CD4-positive, alpha-beta T cell (primary cell): ENCODE measurements around the gene IGSF6. TPM values are rescaled to one million over a fixed set of nuclear protein-coding genes. Genes with fewer than 3 reads are reported as not detected.

Source experiments
- ATAC-seq: fragments of 200-7000 bp; cut with Tn5 transposase; one replicate; pipeline ENCODE4 v1.10.0; 2022; ENCODE audit warnings: mild to moderate bottlenecking; ENCODE audit not compliant: poor library complexity
- CTCF ChIA-PET: fragments of 350-600 bp; sonication (Branson Sonifier 250); formaldehyde crosslinking; loops from one replicate; lab custom pipeline; 2021; ENCODE audit warnings: antibody characterized with exemption, inconsistent platforms; lab: Charles Lee
- POLR2A ChIA-PET: fragments of 350-600 bp; sonication (Branson Sonifier 250); formaldehyde crosslinking; loops from one replicate; lab custom pipeline; 2021; ENCODE audit warnings: antibody characterized with exemption, inconsistent platforms; lab: Charles Lee
- DNase-seq, 14 experiments: peaks; one replicate each; pipeline ENCODE4 v3.0.0-alpha.2; 2013 to 2020; ENCODE audit warnings: mixed read lengths in 2 of 14
- H3K27ac ChIP-seq, 2 donors: one replicate each; pipeline versions ENCODE4 v1.5.1 to v1.7.0; 2013; ENCODE audit warnings: low read length in 2 of 2, low read depth in 1 of 2, mild to moderate bottlenecking in 1 of 2
- H3K27me3 ChIP-seq, 2 experiments: 1 replicate in 1 of 2; 2 replicates in 1 of 2; pipeline versions ENCODE4 v1.6.1 to v1.7.0; 2013; ENCODE audit warnings: low read length in 2 of 2, control low read depth in 1 of 2, mild to moderate bottlenecking in 1 of 2, moderate library complexity in 1 of 2; ENCODE audit not compliant: insufficient read depth in 2 of 2, control insufficient read depth in 1 of 2
- H3K36me3 ChIP-seq: one replicate; pipeline ENCODE4 v1.6.1; 2013; ENCODE audit warnings: low read length, control low read depth; ENCODE audit not compliant: insufficient read depth
- H3K4me1 ChIP-seq: one replicate; pipeline ENCODE4 v1.6.1; 2013; ENCODE audit warnings: low read length, control low read depth; ENCODE audit not compliant: insufficient read depth
- H3K4me3 ChIP-seq: one replicate; pipeline ENCODE4 v1.5.1; 2013; ENCODE audit warnings: mild to moderate bottlenecking, low read length, moderate library complexity
- H3K9me3 ChIP-seq, 2 experiments: 1 replicate in 1 of 2; 2 replicates in 1 of 2; pipeline versions ENCODE4 v1.6.1 to v1.7.0; 2013; ENCODE audit warnings: low read length in 2 of 2, mild to moderate bottlenecking in 2 of 2, control low read depth in 1 of 2, moderate library complexity in 1 of 2; ENCODE audit not compliant: control insufficient read depth in 1 of 2, insufficient read depth in 1 of 2
- H3K27ac Mint-ChIP-seq: one replicate; pipeline ENCODE4 v1.8.0; 2020; ENCODE audit warnings: mixed read lengths
- H3K27me3 Mint-ChIP-seq: one replicate; pipeline ENCODE4 v1.8.0; 2021; ENCODE audit warnings: mixed read lengths
- H3K36me3 Mint-ChIP-seq: one replicate; pipeline ENCODE4 v1.8.0; 2021; ENCODE audit warnings: low read depth, mixed read lengths
- H3K4me1 Mint-ChIP-seq: one replicate; pipeline ENCODE4 v1.8.0; 2021; ENCODE audit warnings: low read depth, mixed read lengths
- H3K4me3 Mint-ChIP-seq: one replicate; pipeline ENCODE4 v1.8.0; 2020; ENCODE audit warnings: mild to moderate bottlenecking, mixed read lengths
- H3K9me3 Mint-ChIP-seq: one replicate; pipeline ENCODE4 v1.8.0; 2020; ENCODE audit warnings: mixed read lengths
- intact Hi-C, 2 experiments: fragments of 100-400 bp; cut with DNase I in 1 of 2; cut with micrococcal nuclease in 1 of 2; formaldehyde crosslinking; loops; one replicate each; pipeline versions ENCODE4 v1.15.1 to v1.9.0; 2023 to 2025; cut with DNase I, micrococcal nuclease
- total RNA-seq, 174 experiments: library from RNA in 2 of 174; stranded (reverse) in 2 of 174; gene quantifications; one replicate each; pipeline ENCODE4 v1.2.3 and lab custom pipeline; 2021 to 2026
- TF ChIP-seq, protein P1 (sequence below): fragments of 200-600 bp; IDR thresholded peaks from one replicate; pipeline ENCODE4 v1.8.0; 2022; ENCODE audit warnings: antibody characterized with exemption, mild to moderate bottlenecking

Gene IGSF6
- total RNA-seq, 2 experiments from 2014 or later = 0.31 to 0.77 TPM

DNA sequence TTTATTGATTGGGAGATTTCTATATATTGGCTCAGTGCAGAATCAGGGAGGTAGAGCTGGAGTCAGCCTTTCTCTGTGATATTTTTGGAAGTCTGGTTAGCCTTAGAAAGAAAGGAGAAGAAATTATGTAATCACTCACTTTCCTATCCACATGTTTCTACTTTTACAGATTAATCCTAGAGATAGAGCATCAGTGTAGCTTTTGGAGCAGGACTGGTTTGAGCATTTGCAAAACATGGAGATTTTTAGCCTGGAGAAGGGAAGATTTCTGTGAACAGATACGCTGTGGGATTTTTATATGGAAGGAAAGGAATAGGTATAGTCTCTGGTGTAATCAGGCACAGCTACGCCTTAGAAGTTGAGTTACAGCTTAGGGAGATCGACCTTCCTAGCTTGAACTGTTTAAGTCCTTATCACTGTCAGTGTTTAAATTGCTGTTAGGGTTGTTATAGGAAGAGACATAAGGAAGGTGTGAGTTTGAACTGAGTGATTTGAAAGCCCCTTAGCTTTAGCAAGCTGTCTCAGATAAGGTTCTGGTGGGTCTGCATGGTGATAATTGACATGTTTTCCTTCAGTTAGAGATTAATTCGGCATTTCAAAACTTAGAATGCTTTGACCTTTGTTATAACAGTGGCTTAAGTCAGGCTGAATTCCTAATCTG is 32.5 kb downstream of the IGSF6 start:
- intact Hi-C loops = no loop called here
- ChIA-PET POLR2A (interaction anchor here (1.9 to 2.1 kb wide), 2 partner anchors 12 to 19 kb away, joined by 5 to 12 read pairs; no protein-coding TSS in a partner anchor), CTCF (no interaction called here)
- no peak overlapping the region for H3K27ac Mint-ChIP-seq
- ATAC-seq (no peak), DNase-seq (no peak)
- H3K36me3 Mint-ChIP-seq = peaks cover 81% of the 10 kb centered on the region
- no peak overlapping the region for H3K4me3 ChIP-seq
- TF ChIP-seq, protein P1, sequence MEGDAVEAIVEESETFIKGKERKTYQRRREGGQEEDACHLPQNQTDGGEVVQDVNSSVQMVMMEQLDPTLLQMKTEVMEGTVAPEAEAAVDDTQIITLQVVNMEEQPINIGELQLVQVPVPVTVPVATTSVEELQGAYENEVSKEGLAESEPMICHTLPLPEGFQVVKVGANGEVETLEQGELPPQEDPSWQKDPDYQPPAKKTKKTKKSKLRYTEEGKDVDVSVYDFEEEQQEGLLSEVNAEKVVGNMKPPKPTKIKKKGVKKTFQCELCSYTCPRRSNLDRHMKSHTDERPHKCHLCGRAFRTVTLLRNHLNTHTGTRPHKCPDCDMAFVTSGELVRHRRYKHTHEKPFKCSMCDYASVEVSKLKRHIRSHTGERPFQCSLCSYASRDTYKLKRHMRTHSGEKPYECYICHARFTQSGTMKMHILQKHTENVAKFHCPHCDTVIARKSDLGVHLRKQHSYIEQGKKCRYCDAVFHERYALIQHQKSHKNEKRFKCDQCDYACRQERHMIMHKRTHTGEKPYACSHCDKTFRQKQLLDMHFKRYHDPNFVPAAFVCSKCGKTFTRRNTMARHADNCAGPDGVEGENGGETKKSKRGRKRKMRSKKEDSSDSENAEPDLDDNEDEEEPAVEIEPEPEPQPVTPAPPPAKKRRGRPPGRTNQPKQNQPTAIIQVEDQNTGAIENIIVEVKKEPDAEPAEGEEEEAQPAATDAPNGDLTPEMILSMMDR = no peak
- no peaks in the 10 kb centered on the region for H3K9me3 ChIP-seq
- H3K9me3 Mint-ChIP-seq = no peaks in the 10 kb centered on the region
- no peaks in the 10 kb centered on the region for H3K27me3 Mint-ChIP-seq
- H3K4me1 ChIP-seq = peaks cover 32% of the 10 kb centered on the region
- H3K4me3 Mint-ChIP-seq = no peak overlapping the region
- peaks cover 7% of the 10 kb centered on the region for H3K36me3 ChIP-seq
- no peaks in the 10 kb centered on the region for H3K27me3 ChIP-seq
- no peak overlapping the region for H3K27ac ChIP-seq
- H3K4me1 Mint-ChIP-seq = peaks cover 68% of the 10 kb centered on the region

DNA sequence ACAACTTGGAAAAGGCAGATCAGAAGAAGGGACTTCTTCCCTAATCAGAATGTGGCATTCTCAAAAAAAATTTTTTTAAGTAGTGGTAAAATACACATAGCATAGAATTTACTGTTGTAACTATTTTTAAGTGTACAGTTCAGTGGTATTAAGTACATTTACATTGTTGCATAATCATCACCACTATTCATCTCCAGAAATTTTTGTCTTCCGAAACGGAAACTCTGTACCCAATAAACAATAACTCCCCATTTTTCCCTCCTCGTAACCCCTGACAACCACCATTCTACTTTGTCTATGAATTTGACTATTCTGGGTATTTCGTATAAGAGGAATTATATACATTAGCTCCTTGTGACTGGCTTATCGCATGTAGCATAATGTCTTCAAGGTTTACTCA is 34.1 kb downstream of the IGSF6 start:
- Histone ChIP-seq H3K36me3 (peaks cover 8% of the 10 kb centered on the region), H3K27ac (no peak overlapping the region), H3K4me3 (no peak overlapping the region), H3K9me3 (no peaks in the 10 kb centered on the region), H3K27me3 (no peaks in the 10 kb centered on the region), H3K4me1 (peaks cover 34% of the 10 kb centered on the region)
- DNase-seq = no peak
- TF ChIP-seq, protein P1 = no peak
- intact Hi-C loops = loop anchor here in 1 of 2 experiments (1.0 kb wide), 1 partner anchor 16 kb away; no protein-coding TSS in a partner anchor
- no peak for ATAC-seq
- Mint-ChIP-seq H3K4me1 (peaks cover 68% of the 10 kb centered on the region), H3K36me3 (peaks cover 78% of the 10 kb centered on the region), H3K9me3 (no peaks in the 10 kb centered on the region), H3K27ac (no peak overlapping the region), H3K27me3 (no peaks in the 10 kb centered on the region), H3K4me3 (no peak overlapping the region)
- CTCF ChIA-PET = interaction anchor here (1.4 kb wide), 1 partner anchor 22 kb away, joined by 4 read pairs; no protein-coding TSS in a partner anchor
- POLR2A ChIA-PET = interaction anchor here (1.2 kb wide), 1 partner anchor 17 kb away, joined by 3 read pairs; no protein-coding TSS in a partner anchor

DNA sequence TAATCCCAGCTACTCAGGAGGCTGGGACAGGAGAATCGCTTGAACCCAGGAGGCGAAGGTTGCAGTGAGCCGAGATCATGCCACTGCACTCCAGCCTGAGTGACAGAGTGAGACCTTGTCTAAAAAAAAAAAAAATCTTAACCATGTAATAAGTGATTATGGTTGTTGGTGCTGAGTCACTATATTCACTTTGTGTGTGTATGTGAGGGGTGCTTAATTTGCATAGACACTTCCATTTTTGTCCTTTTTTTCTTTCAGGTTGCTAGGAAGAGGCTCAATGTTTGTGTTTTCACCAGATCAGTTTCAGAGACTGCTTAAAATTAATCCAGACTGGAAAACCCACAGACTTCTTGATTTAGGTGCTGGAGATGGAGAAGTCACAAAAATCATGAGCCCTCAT is 34.8 kb downstream of the IGSF6 start:
- Mint-ChIP-seq H3K27ac (no peak overlapping the region), H3K9me3 (no peaks in the 10 kb centered on the region), H3K36me3 (peaks cover 76% of the 10 kb centered on the region), H3K27me3 (no peaks in the 10 kb centered on the region), H3K4me1 (peaks cover 65% of the 10 kb centered on the region), H3K4me3 (no peak overlapping the region)
- Histone ChIP-seq H3K36me3 (peaks cover 8% of the 10 kb centered on the region), H3K4me3 (no peak overlapping the region), H3K9me3 (no peaks in the 10 kb centered on the region), H3K27ac (no peak overlapping the region), H3K4me1 (peaks cover 34% of the 10 kb centered on the region), H3K27me3 (no peaks in the 10 kb centered on the region)
- CTCF ChIA-PET = no interaction called here
- POLR2A ChIA-PET = interaction anchor here (1.2 kb wide), 1 partner anchor 16 kb away, joined by 3 read pairs; no protein-coding TSS in a partner anchor
- ATAC-seq (no peak), DNase-seq (peak in 2 of 14 experiments; percentile 22 to 29)
- intact Hi-C loops = loop anchor here in 1 of 2 experiments (1.0 kb wide), 1 partner anchor 17 kb away; no protein-coding TSS in a partner anchor
- TF ChIP-seq, protein P1 = no peak
